Right kidney (tissue), 9 donors: Measurements from ENCODE around the gene GOLGA8O.
"Not testable (repeated sequence)": the region's sequence is repeated elsewhere in the genome, so short reads cannot be mapped to it uniquely, and the experiment has no call there.

Source experiments
- DNase-seq: peaks from one replicate; pipeline ENCODE4 v3.0.0-alpha.2; 2016
- long read RNA-seq, 8 donors: transcript quantifications; one replicate each; lab custom pipeline, GENCODE V29; 2026

GOLGA8O gene, protein sequence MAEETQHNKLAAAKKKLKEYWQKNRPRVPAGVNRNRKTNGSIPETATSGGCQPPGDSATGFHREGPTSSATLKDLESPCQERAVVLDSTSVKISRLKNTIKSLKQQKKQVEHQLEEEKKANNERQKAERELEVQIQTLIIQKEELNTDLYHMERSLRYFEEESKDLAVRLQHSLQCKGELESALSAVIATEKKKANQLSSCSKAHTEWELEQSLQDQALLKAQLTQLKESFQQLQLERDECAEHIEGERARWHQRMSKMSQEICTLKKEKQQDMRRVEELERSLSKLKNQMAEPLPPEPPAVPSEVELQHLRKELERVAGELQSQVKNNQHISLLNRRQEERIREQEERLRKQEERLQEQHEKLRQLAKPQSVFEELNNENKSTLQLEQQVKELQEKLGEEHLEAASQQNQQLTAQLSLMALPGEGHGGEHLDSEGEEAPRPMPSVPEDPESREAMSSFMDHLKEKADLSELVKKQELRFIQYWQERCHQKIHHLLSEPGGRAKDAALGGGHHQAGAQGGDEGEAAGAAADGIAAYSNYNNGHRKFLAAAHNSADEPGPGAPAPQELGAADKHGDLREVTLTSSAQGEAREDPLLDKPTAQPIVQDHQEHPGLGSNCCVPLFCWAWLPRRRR
- long read RNA-seq, donor 1, result 0 reads
- long read RNA-seq, donor 2, result 0 reads
- long read RNA-seq, donor 3, result 0 reads
- long read RNA-seq, donor 4, result 0 reads
- long read RNA-seq, donor 5, result 0 reads
- long read RNA-seq, donor 6, result 0 reads
- long read RNA-seq, donor 7, result 0 reads
- long read RNA-seq, donor 8, result 0 reads

DNA sequence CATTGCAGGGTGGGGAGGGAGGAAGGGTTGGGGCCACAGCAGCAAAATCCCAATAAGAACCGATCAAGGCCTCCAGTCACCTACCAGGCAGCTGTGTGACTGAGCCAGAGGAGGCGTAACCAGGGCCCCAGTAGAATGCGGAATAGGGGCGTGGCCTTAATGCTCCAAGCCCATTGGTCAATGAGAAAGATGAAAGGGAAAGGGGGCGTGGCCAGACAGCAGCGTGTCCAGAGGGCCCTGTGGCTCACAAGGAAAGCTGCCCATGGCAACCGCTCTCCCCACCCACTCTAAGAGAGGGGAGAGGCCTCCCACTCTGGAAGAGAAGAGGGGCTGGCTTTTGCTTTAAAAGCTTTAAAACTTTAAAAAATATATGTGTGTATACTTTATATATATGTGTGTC, at the start of gene GOLGA8O:
Gene GOLGA8O, minus strand, starts transcription at position 101 of the 400 bp plus-strand sequence. Its CDS starts 98 bp downstream, at position 3.
- not testable (repeated sequence) for DNase-seq

DNA sequence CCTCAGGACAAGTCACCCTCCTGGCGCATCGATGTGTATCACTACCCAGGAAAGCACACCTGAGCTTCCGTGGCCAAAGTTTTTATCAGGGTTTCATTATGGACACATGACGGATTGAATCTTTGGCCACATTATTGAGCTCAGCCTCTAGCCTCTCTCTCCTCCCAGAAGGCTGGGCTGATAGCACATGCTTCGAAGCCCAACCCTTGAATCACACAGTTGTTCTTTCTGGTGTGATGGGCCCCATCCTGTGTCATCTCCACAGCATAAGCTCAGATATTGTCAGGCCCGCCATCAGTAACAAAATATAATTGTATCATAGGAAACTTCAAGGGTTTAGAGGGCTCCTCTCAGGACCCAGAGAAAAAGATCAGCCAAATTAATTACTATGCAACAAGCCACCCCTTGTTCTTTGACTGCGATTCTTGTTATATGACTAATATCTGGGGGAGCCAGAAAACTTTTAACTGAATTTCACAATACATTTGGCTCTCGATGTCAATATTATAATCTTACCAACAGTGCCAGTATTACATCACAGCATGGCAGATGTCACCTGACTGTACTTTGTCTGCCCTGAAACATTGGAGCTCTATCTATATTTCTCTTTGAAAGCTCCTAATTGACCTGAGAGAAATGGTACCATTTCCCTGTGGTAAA, 48.8 kb upstream of the GOLGA8O start:
- DNase-seq, result not testable (repeated sequence)

DNA sequence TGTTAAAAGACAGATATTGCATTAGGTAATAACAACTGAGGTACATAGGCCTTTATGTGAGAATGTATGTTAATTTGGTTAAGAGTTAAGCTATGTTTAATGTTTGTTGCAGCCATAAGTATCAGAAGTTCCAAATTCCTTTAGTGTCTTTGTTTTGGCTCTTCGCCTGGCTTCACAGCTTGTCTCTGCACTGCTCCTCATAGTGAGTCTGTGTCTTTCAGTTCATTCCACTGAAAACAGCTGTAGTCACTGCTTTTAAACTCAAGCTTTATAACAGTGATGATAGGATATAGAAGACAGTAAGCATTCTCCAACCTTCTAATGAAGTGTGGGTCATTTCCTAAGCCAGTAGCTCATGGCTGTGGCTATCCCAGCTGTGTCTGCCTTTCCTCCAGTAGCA, 47.5 kb upstream of the GOLGA8O start:
- peak; percentile 1 for DNase-seq

DNA sequence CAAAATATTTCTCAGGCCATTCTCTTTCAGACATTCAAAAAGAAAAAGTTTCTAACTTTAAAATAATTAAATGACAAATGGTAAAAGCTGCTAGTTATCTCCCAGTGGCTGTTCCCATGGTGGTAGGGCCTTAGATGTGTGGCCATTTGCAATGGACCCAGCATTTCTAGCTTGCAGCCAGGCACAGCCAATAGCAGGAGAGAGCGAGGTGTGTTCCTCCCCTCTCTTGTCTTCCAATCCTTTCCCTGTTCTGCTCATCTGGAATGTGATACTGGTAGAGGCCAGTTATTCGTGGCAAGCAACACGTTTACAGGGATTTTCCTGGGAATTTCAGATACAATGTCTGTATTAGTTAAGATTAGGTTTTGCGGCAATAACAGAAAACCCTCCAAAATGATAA, 37.3 kb upstream of the GOLGA8O start:
- not testable (repeated sequence) for DNase-seq

DNA sequence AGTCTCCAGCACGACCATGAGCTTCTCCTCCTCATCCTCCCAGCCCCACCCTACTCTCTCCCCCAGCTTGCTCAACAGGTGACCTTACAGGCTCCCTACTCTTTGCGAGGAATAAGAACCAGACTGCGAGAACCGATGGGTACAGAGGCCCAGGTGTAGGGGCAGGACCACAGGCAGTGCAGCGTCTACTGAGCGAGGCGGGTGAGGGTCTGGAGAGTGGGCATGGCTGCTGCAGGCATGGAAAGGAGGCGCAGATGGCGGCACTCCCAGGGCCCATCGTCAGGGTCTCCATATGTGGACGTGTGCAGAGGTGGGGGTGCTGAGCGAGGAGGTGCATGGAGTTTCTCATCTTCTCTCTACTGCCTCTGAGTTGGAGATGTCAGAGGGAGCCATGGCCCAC, 31.0 kb upstream of the GOLGA8O start:
- DNase-seq, result not testable (repeated sequence)

DNA sequence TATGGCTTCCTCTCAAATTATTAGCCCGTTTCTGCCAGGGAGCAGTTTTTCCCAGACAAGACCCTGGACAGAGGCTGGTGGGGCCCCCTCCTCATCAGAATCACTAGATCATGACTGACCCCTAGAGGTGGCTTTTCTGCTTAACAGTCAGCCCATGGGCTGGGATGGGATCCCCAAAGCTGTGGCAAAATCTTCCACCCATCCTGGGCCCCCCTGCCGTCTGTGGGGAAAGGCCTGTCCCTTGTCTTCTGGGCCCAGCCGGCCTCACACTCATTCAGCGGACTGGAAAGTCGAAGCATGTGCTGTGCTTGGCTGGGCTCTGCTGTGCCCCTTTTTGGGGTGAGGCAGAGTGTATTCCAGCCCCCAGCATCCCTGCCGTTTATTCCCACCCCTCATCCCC, 27.9 kb upstream of the GOLGA8O start:
- DNase-seq, result not testable (repeated sequence)

DNA sequence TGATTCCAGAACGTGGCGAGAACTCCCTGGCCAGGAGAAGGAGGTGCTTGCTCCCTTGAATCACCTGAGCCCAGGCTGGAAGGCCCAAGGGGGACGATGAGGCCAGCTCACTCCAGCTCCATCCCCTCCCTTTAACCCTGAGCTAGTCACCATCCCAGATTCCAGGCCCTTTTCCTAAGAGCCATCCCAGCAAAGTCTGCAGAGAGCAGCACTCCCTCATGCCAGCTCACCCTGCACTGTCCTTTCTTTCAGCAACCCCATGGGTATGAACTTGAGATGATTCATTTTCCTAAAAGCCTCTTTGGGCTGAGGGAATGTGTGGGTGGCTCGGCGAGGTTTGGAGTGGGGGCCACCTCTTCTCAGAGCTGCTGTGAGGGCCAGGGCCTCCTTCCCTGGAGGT, 26.2 kb upstream of the GOLGA8O start:
- not testable (repeated sequence) for DNase-seq

DNA sequence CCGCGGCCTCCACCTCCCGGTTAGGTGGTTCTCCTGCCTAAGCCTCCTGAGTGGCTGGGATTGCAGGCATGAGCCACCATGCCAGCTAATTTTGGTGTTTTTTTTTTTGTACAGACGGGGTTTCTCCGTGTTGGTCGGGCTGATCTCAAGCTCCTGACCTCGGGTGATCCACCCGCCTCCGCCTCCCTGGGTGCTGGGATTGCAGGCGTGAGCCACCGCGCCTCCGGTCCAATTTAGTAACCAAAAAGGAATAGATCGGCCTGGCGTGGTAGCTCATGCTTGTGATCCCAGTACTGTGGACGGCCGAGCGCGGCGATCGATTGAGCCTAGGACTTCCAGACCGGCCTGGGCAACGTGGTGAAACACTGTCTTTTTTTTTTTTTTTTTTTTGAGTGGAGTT, 12.6 kb upstream of the GOLGA8O start:
- not testable (repeated sequence) for DNase-seq

DNA sequence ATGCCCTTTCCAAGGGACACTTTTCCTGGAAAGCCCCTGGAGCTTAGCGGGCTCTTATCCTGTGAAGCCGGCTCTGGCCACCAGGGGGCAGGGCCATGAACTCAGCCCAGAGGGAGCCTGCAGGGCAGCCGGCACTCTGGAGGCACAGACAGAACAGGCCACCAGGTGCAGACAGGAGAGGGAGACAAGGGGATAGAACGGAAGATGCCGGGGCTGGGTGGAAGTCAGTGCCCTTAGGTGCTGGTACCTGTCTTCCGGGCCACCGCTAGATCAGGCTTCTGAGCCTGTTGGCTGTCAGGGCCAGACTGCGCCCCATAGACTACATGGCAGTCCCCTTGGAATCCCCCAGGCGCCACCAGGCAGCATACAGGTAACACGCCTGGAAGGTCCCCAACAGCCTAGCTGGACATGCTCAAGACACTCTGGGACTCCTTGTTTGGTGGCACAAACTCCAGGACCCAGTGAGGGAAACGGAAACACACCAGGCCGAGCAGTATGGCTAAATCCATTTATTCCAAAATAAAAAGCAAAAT, 14.9 kb downstream of the GOLGA8O start:
- DNase-seq, result not testable (repeated sequence)

DNA sequence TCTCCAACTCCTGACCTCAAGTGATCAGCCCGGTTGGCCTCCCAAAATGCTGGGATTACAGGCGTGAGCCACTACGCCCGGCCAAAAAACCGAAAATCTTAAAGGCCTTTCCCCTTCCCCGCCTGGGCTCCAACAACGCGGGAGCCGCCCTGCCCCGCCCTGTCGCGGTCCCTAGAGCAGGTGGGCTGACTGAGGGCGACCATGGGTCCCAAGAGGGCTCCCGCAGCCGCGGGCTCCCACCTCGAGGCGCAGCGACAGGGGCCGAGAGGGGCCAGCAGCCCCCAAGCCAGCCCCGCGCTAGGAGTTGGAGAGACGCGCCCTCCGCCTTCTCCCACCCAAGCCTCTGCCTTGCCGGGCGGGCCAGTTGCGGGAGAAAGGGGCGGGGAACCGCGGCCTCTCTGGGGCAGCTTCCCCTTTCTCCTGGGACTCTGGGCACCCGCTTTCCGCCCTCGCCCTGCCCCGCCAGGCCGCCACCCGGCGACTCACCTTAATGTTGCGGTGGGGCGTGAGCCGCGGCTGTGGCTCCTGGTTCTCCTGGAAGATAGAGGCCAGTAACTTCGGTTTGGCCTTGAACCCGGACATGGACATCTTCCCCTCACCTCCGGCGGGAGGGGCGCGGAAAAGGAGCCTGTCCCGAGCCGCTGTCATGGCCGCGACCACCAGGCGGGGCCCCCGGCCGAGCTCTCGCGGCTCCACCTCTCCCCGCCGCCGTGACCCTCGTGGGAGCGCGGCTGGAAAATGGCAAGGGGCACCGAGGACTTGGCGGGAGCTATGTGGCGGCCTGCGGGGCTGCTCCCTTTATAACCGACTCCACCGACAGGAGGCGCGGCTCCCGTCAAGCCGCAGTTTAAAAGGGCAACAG, 21.1 kb downstream of the GOLGA8O start:
- DNase-seq, result not testable (repeated sequence)

DNA sequence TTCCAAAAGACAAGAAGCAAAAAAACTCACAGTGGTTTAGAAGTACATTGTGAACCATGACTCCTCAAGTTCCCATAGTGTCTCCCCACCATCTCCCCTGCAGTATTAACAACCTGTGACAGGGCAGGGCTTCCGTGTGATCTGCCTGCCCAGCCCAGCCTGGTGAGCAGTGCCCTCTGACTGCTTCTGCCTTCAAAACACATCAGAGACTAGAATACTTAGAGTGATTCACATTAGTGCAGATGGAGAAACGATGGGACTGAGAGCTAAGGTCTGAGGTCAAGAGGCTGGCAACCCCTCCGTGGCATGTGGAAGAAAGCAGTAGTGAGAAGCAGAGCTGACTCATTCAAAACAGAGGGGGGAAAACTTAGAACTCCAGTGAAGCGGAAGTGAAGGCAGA, 27.8 kb downstream of the GOLGA8O start:
- DNase-seq, result not testable (repeated sequence)

DNA sequence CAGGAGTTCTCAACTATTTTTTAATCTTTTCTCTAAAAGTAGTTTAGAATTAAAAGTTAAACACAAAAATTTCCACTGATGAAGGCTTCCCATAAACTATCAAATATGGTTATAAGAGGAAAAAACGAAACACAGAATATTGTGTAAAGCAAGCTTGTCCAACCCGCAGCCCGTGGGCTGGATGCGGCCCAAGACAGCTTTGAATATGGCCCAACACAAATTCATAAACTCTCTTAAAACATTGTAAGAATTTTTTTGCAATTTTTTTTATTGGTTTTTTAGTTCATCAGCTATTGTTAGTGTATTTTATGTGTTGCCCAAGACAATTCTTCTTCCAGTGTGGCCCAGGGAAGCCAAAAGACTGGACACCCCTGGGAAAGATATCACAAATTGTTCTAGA, 28.9 kb downstream of the GOLGA8O start:
- DNase-seq, result not testable (repeated sequence)

DNA sequence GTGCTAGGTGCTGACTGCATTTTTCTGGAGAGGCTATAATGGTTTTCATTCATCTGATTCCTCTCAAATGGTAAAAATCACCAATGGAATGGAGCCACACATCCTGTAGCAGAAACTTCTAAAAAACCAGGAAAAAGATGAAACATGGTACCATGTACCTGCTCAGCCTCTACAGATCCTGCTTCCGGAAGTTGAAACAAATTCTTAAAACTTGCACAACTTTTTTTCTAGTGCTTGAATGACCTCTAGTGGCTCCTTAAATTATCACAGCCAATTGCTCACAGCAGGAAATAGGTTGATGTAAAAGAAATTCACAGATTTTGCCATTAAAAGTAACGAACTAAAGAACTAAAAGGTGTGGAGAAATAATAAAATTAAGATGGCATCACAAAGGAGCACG, 47.5 kb downstream of the GOLGA8O start:
- DNase-seq, result not testable (repeated sequence)

DNA sequence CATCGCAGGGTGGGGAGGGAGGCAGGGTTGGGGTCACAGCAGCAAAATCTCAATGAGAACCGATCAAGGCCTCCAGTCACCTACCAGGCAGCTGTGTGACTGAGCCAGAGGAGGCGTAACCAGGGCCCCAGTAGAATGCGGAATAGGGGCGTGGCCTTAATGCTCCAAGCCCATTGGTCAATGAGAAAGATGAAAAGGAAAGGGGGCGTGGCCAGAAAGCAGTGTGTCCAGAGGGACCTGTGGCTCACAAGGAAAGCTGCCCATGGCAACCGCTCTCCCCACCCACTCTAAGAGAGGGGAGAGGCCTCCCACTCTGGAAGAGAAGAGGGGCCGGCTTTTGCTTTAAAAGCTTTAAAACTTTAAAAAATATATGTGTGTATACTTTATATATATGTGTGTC, 52.2 kb downstream of the GOLGA8O start, which contains the start of gene GOLGA8K:
Gene GOLGA8K, minus strand, starts transcription at position 101 of the 400 bp plus-strand sequence. Its CDS starts 98 bp downstream, at position 3.
- not testable (repeated sequence) for DNase-seq

DNA sequence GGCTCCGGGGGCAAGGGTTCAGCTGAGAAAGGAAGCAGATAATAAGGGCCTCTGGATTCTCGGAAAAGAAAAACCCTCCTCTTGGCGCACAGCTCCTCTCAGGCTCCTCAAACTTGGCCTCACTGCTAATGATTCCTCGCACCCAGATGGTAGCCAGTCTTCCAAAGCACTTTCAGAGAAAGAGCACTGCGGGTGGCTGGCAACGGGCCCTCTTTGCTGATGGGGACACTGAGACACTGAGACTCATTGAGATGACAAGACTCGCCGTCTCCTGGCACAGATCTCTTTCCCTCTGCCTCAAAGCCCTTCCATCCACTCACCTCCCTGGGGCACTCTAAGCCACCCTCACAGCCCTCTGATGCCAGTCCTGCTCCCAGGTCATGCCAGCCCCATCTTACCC, 58.9 kb downstream of the GOLGA8O start:
- not testable (repeated sequence) for DNase-seq
